ENCODE results near the gene CPNE4.

GRCh38 chr3:132037581-132037980 is 2.8 kb upstream of the CPNE4 start:
- TF ChIP-seq CTCF (IDR thresholded peaks at IDR 0.05; ENCODE audit: low read depth, low read length, poor library complexity, severe bottlenecking) (no peak), EZH2phosphoT487 (IDR thresholded peaks at IDR 0.05; ENCODE audit: borderline replicate concordance, low read length) (no peak)

Data from DOHH2 (cell line).